Panc1 (cell line): Measurements from ENCODE around the gene KYNU.

Source experiments
- POLR2AphosphoS5 ChIP-seq: IDR thresholded peaks from 2 replicates; pipeline ENCODE4 v1.6.1; 2012; ENCODE audit warnings: mild to moderate bottlenecking, low read depth, low read length, moderate library complexity
- SIN3A ChIP-seq: IDR thresholded peaks from 2 replicates; pipeline ENCODE4 v1.6.1; 2012; ENCODE audit warnings: low read depth, mild to moderate bottlenecking, low read length, moderate library complexity, borderline replicate concordance; ENCODE audit not compliant: insufficient read depth
- TF ChIP-seq, protein P1 (sequence below): fragments of 450-650 bp; IDR thresholded peaks from 2 replicates; pipeline ENCODE4 v1.5.1; 2017; ENCODE audit warnings: mild to moderate bottlenecking

DNA sequence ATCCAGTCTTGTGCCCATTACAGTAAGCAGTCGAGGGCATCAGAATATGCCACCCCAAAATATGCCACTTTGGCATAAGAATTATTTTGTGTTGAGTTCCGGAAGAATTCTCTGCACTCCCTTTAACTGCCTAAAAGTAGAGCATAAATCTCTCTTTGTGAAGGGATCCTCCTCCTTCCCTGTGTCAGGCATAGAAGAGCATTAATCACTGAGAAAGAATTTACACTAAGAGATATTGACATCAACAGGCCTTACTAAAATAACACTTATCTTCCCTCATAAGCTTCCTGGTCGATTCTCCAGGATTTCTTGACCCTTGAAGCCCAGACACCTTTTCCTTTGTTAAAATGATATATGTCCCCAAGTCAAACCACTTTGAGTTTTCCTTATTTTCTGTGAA lies 27.6 kb upstream of the KYNU start:
- TF ChIP-seq, protein P1, sequence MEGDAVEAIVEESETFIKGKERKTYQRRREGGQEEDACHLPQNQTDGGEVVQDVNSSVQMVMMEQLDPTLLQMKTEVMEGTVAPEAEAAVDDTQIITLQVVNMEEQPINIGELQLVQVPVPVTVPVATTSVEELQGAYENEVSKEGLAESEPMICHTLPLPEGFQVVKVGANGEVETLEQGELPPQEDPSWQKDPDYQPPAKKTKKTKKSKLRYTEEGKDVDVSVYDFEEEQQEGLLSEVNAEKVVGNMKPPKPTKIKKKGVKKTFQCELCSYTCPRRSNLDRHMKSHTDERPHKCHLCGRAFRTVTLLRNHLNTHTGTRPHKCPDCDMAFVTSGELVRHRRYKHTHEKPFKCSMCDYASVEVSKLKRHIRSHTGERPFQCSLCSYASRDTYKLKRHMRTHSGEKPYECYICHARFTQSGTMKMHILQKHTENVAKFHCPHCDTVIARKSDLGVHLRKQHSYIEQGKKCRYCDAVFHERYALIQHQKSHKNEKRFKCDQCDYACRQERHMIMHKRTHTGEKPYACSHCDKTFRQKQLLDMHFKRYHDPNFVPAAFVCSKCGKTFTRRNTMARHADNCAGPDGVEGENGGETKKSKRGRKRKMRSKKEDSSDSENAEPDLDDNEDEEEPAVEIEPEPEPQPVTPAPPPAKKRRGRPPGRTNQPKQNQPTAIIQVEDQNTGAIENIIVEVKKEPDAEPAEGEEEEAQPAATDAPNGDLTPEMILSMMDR, result no peak
- TF ChIP-seq POLR2AphosphoS5 (no peak), SIN3A (no peak)
